ENCODE results near the gene SETD6. TPM values are rescaled to one million over a fixed set of nuclear protein-coding genes. Genes with fewer than 3 reads are reported as not detected.

SETD6 gene
- total RNA-seq, 1 donor from 2014 or later: 2.6 TPM

GRCh38 chr16:58516768-58517107 lies 1.4 kb downstream of the SETD6 start:
- peak overlapping the region in 1 of 3 donors; percentile 93 for H3K9ac ChIP-seq (ENCODE audit: low read depth in 1 of 3, low read length in 3 of 3)
- H3K9me3 ChIP-seq (ENCODE audit: control insufficient read depth in 3 of 3, low read length in 3 of 3): no peaks in the 10 kb centered on the region
- no peaks in the 10 kb centered on the region for H3K27me3 ChIP-seq (ENCODE audit: control insufficient read depth in 3 of 3, insufficient read depth in 3 of 3, low read length in 3 of 3)
- H3K4me1 ChIP-seq (ENCODE audit: control insufficient read depth in 3 of 3, insufficient read depth in 3 of 3, low read length in 3 of 3): peaks cover 11 to 18% (median 14%) of the 10 kb centered on the region in 3 donors
- peaks cover 29 to 39% (median 38%) of the 10 kb centered on the region in 3 donors for H3K36me3 ChIP-seq (ENCODE audit: control insufficient read depth in 3 of 3, insufficient read depth in 3 of 3, low read length in 3 of 3)
- H3K4me3 ChIP-seq (ENCODE audit: low read length in 3 of 3): no peak overlapping the region
- no peak overlapping the region for H3K27ac ChIP-seq (ENCODE audit: low read depth, low read length)

- peaks cover 38 to 53% (median 51%) of the 10 kb centered on the region in 3 donors for H3K36me3 ChIP-seq (ENCODE audit: control insufficient read depth in 3 of 3, insufficient read depth in 3 of 3, low read length in 3 of 3)
Measured at GRCh38 chr16:58518083-58518979, 3.0 kb downstream of the SETD6 start.

GRCh38 chr16:58518980-58519368 lies 3.7 kb downstream of the SETD6 start:
- Histone ChIP-seq H3K27ac (ENCODE audit: low read depth, low read length) (no peak overlapping the region), H3K4me3 (ENCODE audit: low read length in 3 of 3) (no peak overlapping the region), H3K36me3 (ENCODE audit: control insufficient read depth in 3 of 3, insufficient read depth in 3 of 3, low read length in 3 of 3) (peaks cover 43 to 58% (median 54%) of the 10 kb centered on the region in 3 donors), H3K27me3 (ENCODE audit: control insufficient read depth in 3 of 3, insufficient read depth in 3 of 3, low read length in 3 of 3) (no peaks in the 10 kb centered on the region), H3K9me3 (ENCODE audit: control insufficient read depth in 3 of 3, low read length in 3 of 3) (no peaks in the 10 kb centered on the region), H3K4me1 (ENCODE audit: control insufficient read depth in 3 of 3, insufficient read depth in 3 of 3, low read length in 3 of 3) (peaks cover 11 to 17% (median 12%) of the 10 kb centered on the region in 3 donors), H3K9ac (ENCODE audit: low read depth in 1 of 3, low read length in 3 of 3) (no peak overlapping the region)

More at GRCh38 chr16:58518083-58518979, 3.0 kb downstream of the SETD6 start:
- Histone ChIP-seq H3K27me3 (ENCODE audit: control insufficient read depth in 3 of 3, insufficient read depth in 3 of 3, low read length in 3 of 3) (no peaks in the 10 kb centered on the region), H3K4me3 (ENCODE audit: low read length in 3 of 3) (no peak overlapping the region), H3K27ac (ENCODE audit: low read depth, low read length) (no peak overlapping the region), H3K4me1 (ENCODE audit: control insufficient read depth in 3 of 3, insufficient read depth in 3 of 3, low read length in 3 of 3) (peaks cover 11 to 17% (median 12%) of the 10 kb centered on the region in 3 donors), H3K9ac (ENCODE audit: low read depth in 1 of 3, low read length in 3 of 3) (no peak overlapping the region), H3K9me3 (ENCODE audit: control insufficient read depth in 3 of 3, low read length in 3 of 3) (no peaks in the 10 kb centered on the region)

GRCh38 chr16:58519707-58520106 lies 4.4 kb downstream of the SETD6 start:
- peaks cover 49 to 65% (median 61%) of the 10 kb centered on the region in 3 donors for H3K36me3 ChIP-seq (ENCODE audit: control insufficient read depth in 3 of 3, insufficient read depth in 3 of 3, low read length in 3 of 3)
- H3K4me3 ChIP-seq (ENCODE audit: low read length in 3 of 3): no peak overlapping the region
- H3K27ac ChIP-seq (ENCODE audit: low read depth, low read length): no peak overlapping the region

GRCh38 chr16:58530179-58530578 lies 14.9 kb downstream of the SETD6 start:
- H3K27me3 ChIP-seq (ENCODE audit: control insufficient read depth in 3 of 3, insufficient read depth in 3 of 3, low read length in 3 of 3): no peaks in the 10 kb centered on the region
- H3K36me3 ChIP-seq (ENCODE audit: control insufficient read depth in 3 of 3, insufficient read depth in 3 of 3, low read length in 3 of 3): peaks cover 45 to 75% (median 68%) of the 10 kb centered on the region in 3 donors
- no peak overlapping the region for H3K27ac ChIP-seq (ENCODE audit: low read depth, low read length)
- no peak overlapping the region for H3K9ac ChIP-seq (ENCODE audit: low read depth in 1 of 3, low read length in 3 of 3)
- H3K9me3 ChIP-seq (ENCODE audit: control insufficient read depth in 3 of 3, low read length in 3 of 3): no peaks in the 10 kb centered on the region
- no peak overlapping the region for H3K4me3 ChIP-seq (ENCODE audit: low read length in 3 of 3)
- H3K4me1 ChIP-seq (ENCODE audit: control insufficient read depth in 3 of 3, insufficient read depth in 3 of 3, low read length in 3 of 3): peaks cover 0 to 3% (median 2%) of the 10 kb centered on the region in 3 donors

More at GRCh38 chr16:58519707-58520106, 4.4 kb downstream of the SETD6 start:
- no peak overlapping the region for H3K9ac ChIP-seq (ENCODE audit: low read depth in 1 of 3, low read length in 3 of 3)
- no peaks in the 10 kb centered on the region for H3K27me3 ChIP-seq (ENCODE audit: control insufficient read depth in 3 of 3, insufficient read depth in 3 of 3, low read length in 3 of 3)
- peaks cover 11 to 16% (median 11%) of the 10 kb centered on the region in 3 donors for H3K4me1 ChIP-seq (ENCODE audit: control insufficient read depth in 3 of 3, insufficient read depth in 3 of 3, low read length in 3 of 3)
- H3K9me3 ChIP-seq (ENCODE audit: control insufficient read depth in 3 of 3, low read length in 3 of 3): no peaks in the 10 kb centered on the region

- peaks cover 45 to 69% (median 68%) of the 10 kb centered on the region in 3 donors for H3K36me3 ChIP-seq (ENCODE audit: control insufficient read depth in 3 of 3, insufficient read depth in 3 of 3, low read length in 3 of 3)
- no peaks in the 10 kb centered on the region for H3K27me3 ChIP-seq (ENCODE audit: control insufficient read depth in 3 of 3, insufficient read depth in 3 of 3, low read length in 3 of 3)
- no peaks in the 10 kb centered on the region for H3K9me3 ChIP-seq (ENCODE audit: control insufficient read depth in 3 of 3, low read length in 3 of 3)
- no peak overlapping the region for H3K27ac ChIP-seq (ENCODE audit: low read depth, low read length)
- peaks cover 2 to 3% (median 2%) of the 10 kb centered on the region in 3 donors for H3K4me1 ChIP-seq (ENCODE audit: control insufficient read depth in 3 of 3, insufficient read depth in 3 of 3, low read length in 3 of 3)
- H3K4me3 ChIP-seq (ENCODE audit: low read length in 3 of 3): no peak overlapping the region
- H3K9ac ChIP-seq (ENCODE audit: low read depth in 1 of 3, low read length in 3 of 3): no peak overlapping the region
Measured at GRCh38 chr16:58532414-58532813, 17.1 kb downstream of the SETD6 start.

- H3K9ac ChIP-seq (ENCODE audit: low read depth in 1 of 3, low read length in 3 of 3): no peak overlapping the region
- H3K9me3 ChIP-seq (ENCODE audit: control insufficient read depth in 3 of 3, low read length in 3 of 3): no peaks in the 10 kb centered on the region
- H3K4me3 ChIP-seq (ENCODE audit: low read length in 3 of 3): no peak overlapping the region
- H3K27ac ChIP-seq (ENCODE audit: low read depth, low read length): no peak overlapping the region
- peaks cover 3 to 5% (median 5%) of the 10 kb centered on the region in 3 donors for H3K4me1 ChIP-seq (ENCODE audit: control insufficient read depth in 3 of 3, insufficient read depth in 3 of 3, low read length in 3 of 3)
- H3K27me3 ChIP-seq (ENCODE audit: control insufficient read depth in 3 of 3, insufficient read depth in 3 of 3, low read length in 3 of 3): no peaks in the 10 kb centered on the region
- H3K36me3 ChIP-seq (ENCODE audit: control insufficient read depth in 3 of 3, insufficient read depth in 3 of 3, low read length in 3 of 3): peaks cover 50 to 74% (median 73%) of the 10 kb centered on the region in 3 donors
Measured at GRCh38 chr16:58533751-58534470, 18.6 kb downstream of the SETD6 start.

GRCh38 chr16:58535100-58535499 lies 19.8 kb downstream of the SETD6 start:
- Histone ChIP-seq H3K4me3 (ENCODE audit: low read length in 3 of 3) (no peak overlapping the region), H3K27me3 (ENCODE audit: control insufficient read depth in 3 of 3, insufficient read depth in 3 of 3, low read length in 3 of 3) (no peaks in the 10 kb centered on the region), H3K27ac (ENCODE audit: low read depth, low read length) (no peak overlapping the region), H3K9me3 (ENCODE audit: control insufficient read depth in 3 of 3, low read length in 3 of 3) (no peaks in the 10 kb centered on the region), H3K4me1 (ENCODE audit: control insufficient read depth in 3 of 3, insufficient read depth in 3 of 3, low read length in 3 of 3) (peaks cover 3 to 5% (median 5%) of the 10 kb centered on the region in 3 donors), H3K36me3 (ENCODE audit: control insufficient read depth in 3 of 3, insufficient read depth in 3 of 3, low read length in 3 of 3) (peaks cover 53 to 77% (median 74%) of the 10 kb centered on the region in 3 donors), H3K9ac (ENCODE audit: low read depth in 1 of 3, low read length in 3 of 3) (no peak overlapping the region)

GRCh38 chr16:58536278-58536677 lies 21.0 kb downstream of the SETD6 start:
- H3K27ac ChIP-seq (ENCODE audit: low read depth, low read length): no peak overlapping the region
- H3K9me3 ChIP-seq (ENCODE audit: control insufficient read depth in 3 of 3, low read length in 3 of 3): no peaks in the 10 kb centered on the region
- H3K27me3 ChIP-seq (ENCODE audit: control insufficient read depth in 3 of 3, insufficient read depth in 3 of 3, low read length in 3 of 3): no peaks in the 10 kb centered on the region
- no peak overlapping the region for H3K4me3 ChIP-seq (ENCODE audit: low read length in 3 of 3)
- peaks cover 3 to 5% (median 5%) of the 10 kb centered on the region in 3 donors for H3K4me1 ChIP-seq (ENCODE audit: control insufficient read depth in 3 of 3, insufficient read depth in 3 of 3, low read length in 3 of 3)
- H3K36me3 ChIP-seq (ENCODE audit: control insufficient read depth in 3 of 3, insufficient read depth in 3 of 3, low read length in 3 of 3): peaks cover 54 to 79% (median 73%) of the 10 kb centered on the region in 3 donors
- H3K9ac ChIP-seq (ENCODE audit: low read depth in 1 of 3, low read length in 3 of 3): no peak overlapping the region

Measured in skeletal muscle tissue (tissue), 4 donors.